ENCODE data around the gene KCNK17. TPM values are rescaled to one million over a fixed set of nuclear protein-coding genes. Genes with fewer than 3 reads are reported as not detected.

KCNK17 gene
- total RNA-seq, 1 experiment from 2014 or later: not detected

DNA sequence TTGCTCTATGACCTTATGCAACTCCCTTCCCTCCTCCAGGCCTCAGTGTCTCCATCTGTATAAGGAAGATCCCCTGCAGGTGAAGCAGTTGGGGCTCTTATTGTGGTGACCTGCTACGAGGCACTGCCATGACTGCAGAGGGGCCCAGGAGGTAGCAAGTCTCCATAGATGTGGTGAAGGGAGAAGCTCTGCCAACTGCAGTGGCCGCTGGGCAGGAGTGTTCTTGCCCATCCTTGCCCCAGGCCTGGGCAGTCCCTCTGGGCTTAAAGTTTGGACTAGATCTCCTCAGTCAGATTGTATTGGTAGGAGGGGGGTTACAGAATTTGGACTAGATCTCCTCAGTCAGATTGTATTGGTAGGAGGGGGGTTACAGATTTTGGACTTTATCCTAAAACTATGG, 12.2 kb downstream of the KCNK17 start:
- H3K4me3 ChIP-seq (ENCODE audit: low read depth in 2 of 2, low read length in 2 of 2): no peak overlapping the region
- DNase-seq (ENCODE audit: low read depth, low spot score) (no peak), ATAC-seq (no peak)
- H3K36me3 ChIP-seq (ENCODE audit: control insufficient read depth, insufficient read depth, low read length): no peaks in the 10 kb centered on the region
- TF ChIP-seq SIN3A (IDR thresholded peaks at IDR 0.05; ENCODE audit: borderline replicate concordance, insufficient read depth, low read depth, low read length): no peak
- TF ChIP-seq TCF7L2 (IDR thresholded peaks at IDR 0.05; ENCODE audit: low read depth, low read length): no peak
- TF ChIP-seq, protein P1, sequence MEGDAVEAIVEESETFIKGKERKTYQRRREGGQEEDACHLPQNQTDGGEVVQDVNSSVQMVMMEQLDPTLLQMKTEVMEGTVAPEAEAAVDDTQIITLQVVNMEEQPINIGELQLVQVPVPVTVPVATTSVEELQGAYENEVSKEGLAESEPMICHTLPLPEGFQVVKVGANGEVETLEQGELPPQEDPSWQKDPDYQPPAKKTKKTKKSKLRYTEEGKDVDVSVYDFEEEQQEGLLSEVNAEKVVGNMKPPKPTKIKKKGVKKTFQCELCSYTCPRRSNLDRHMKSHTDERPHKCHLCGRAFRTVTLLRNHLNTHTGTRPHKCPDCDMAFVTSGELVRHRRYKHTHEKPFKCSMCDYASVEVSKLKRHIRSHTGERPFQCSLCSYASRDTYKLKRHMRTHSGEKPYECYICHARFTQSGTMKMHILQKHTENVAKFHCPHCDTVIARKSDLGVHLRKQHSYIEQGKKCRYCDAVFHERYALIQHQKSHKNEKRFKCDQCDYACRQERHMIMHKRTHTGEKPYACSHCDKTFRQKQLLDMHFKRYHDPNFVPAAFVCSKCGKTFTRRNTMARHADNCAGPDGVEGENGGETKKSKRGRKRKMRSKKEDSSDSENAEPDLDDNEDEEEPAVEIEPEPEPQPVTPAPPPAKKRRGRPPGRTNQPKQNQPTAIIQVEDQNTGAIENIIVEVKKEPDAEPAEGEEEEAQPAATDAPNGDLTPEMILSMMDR (IDR thresholded peaks at IDR 0.05): no peak
- TF ChIP-seq, protein P2, sequence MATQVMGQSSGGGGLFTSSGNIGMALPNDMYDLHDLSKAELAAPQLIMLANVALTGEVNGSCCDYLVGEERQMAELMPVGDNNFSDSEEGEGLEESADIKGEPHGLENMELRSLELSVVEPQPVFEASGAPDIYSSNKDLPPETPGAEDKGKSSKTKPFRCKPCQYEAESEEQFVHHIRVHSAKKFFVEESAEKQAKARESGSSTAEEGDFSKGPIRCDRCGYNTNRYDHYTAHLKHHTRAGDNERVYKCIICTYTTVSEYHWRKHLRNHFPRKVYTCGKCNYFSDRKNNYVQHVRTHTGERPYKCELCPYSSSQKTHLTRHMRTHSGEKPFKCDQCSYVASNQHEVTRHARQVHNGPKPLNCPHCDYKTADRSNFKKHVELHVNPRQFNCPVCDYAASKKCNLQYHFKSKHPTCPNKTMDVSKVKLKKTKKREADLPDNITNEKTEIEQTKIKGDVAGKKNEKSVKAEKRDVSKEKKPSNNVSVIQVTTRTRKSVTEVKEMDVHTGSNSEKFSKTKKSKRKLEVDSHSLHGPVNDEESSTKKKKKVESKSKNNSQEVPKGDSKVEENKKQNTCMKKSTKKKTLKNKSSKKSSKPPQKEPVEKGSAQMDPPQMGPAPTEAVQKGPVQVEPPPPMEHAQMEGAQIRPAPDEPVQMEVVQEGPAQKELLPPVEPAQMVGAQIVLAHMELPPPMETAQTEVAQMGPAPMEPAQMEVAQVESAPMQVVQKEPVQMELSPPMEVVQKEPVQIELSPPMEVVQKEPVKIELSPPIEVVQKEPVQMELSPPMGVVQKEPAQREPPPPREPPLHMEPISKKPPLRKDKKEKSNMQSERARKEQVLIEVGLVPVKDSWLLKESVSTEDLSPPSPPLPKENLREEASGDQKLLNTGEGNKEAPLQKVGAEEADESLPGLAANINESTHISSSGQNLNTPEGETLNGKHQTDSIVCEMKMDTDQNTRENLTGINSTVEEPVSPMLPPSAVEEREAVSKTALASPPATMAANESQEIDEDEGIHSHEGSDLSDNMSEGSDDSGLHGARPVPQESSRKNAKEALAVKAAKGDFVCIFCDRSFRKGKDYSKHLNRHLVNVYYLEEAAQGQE (IDR thresholded peaks at IDR 0.05; ENCODE audit: insufficient read depth in 1 of 2, low read depth in 2 of 2, low read length in 1 of 2): no peak
- TF ChIP-seq POLR2AphosphoS5 (IDR thresholded peaks at IDR 0.05; ENCODE audit: low read depth, low read length): no peak
- intact Hi-C loops (cut with micrococcal nuclease; ENCODE audit: unreplicated experiment): loop anchor here (10.0 kb wide), 1 partner anchor 57 kb away; no protein-coding TSS in a partner anchor
- CTCF ChIA-PET: interaction anchor here (1.1 to 1.5 kb wide), 3 partner anchors 136 to 328 kb away, joined by 3 to 4 read pairs (median 3); no protein-coding TSS in a partner anchor
- no peaks in the 10 kb centered on the region for H3K9me3 ChIP-seq (ENCODE audit: control insufficient read depth, insufficient read depth, low read depth, low read length)
- no peak overlapping the region for H3K27ac ChIP-seq (ENCODE audit: low read length)
- no peaks in the 10 kb centered on the region for H3K4me1 ChIP-seq (ENCODE audit: control insufficient read depth, insufficient read depth, low read length)
- peaks cover 2% of the 10 kb centered on the region; the same call in 1 of the 2 replicates for H3K27me3 ChIP-seq (ENCODE audit: control insufficient read depth, insufficient read depth, low read length)
- POLR2A ChIA-PET: no interaction called here
- BruUV-seq (replicated peaks): no TSS peak
- in situ Hi-C loops (cut with HindIII; ENCODE audit: low pct_unique_long_range_greater_than_20kb, low sequenced_read_pairs): no loop called here

DNA sequence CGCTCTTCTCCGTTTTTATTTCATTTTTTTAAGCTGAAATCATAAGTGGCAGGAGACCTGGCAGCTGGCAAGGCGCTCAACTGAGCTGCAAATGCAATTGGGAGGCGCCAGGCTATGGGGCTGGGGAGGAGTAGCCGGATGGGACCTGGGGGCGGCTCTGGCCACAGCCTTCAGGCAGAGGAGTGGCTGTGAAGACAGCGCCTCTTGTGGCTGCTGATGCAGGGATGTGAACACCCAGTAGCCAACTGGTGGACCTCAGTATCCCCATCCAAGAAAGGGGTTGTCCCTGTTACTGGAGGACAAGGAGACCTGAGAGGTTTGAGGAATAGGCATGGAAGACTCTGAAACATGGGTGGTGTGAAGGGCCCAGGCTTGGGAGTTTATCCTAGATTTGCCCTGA, 12.6 kb downstream of the KCNK17 start:
- ATAC-seq (no peak), DNase-seq (ENCODE audit: low read depth, low spot score) (no peak)
- Histone ChIP-seq H3K4me1 (ENCODE audit: control insufficient read depth, insufficient read depth, low read length) (no peaks in the 10 kb centered on the region), H3K9me3 (ENCODE audit: control insufficient read depth, insufficient read depth, low read depth, low read length) (no peaks in the 10 kb centered on the region), H3K27ac (ENCODE audit: low read length) (no peak overlapping the region), H3K36me3 (ENCODE audit: control insufficient read depth, insufficient read depth, low read length) (no peaks in the 10 kb centered on the region), H3K4me3 (ENCODE audit: low read depth in 2 of 2, low read length in 2 of 2) (no peak overlapping the region), H3K27me3 (ENCODE audit: control insufficient read depth, insufficient read depth, low read length) (peaks cover 2% of the 10 kb centered on the region; the same call in 1 of the 2 replicates)
- POLR2A ChIA-PET: no interaction called here
- intact Hi-C loops (cut with micrococcal nuclease; ENCODE audit: unreplicated experiment): loop anchor here (10.0 kb wide), 1 partner anchor 57 kb away; no protein-coding TSS in a partner anchor
- CTCF ChIA-PET: interaction anchor here (0.7 to 1.5 kb wide), 3 partner anchors 9 to 398 kb away, joined by 3 read pairs; no protein-coding TSS in a partner anchor
- BruUV-seq (replicated peaks): no TSS peak
- TF ChIP-seq POLR2AphosphoS5 (IDR thresholded peaks at IDR 0.05; ENCODE audit: low read depth, low read length) (no peak), TCF7L2 (IDR thresholded peaks at IDR 0.05; ENCODE audit: low read depth, low read length) (no peak)
- TF ChIP-seq, protein P2 (IDR thresholded peaks at IDR 0.05; ENCODE audit: insufficient read depth in 1 of 2, low read depth in 2 of 2, low read length in 1 of 2): no peak
- TF ChIP-seq, protein P1 (IDR thresholded peaks at IDR 0.05): no peak; the same call in 1 of the 2 replicates
- in situ Hi-C loops (cut with HindIII; ENCODE audit: low pct_unique_long_range_greater_than_20kb, low sequenced_read_pairs): no loop called here

All from Panc1 (cell line).